Muscle of arm (tissue), 12 donors: ENCODE data around the gene ARID5B. TPM values are rescaled to one million over a fixed set of nuclear protein-coding genes. Genes with fewer than 3 reads are reported as not detected.
A peak's percentile ranks its signal among the peaks of the same experiment; 100 is the strongest.

Experiments used
- DNase-seq: peaks from one replicate; pipeline ENCODE4 v3.0.0-alpha.2; 2013
- polyA plus RNA-seq, 12 donors: library from polyadenylated mRNA; unstranded; fragments of 120-200 nt; gene quantifications; one replicate each; pipeline ENCODE4 v1.2.1, GENCODE V29; 2013; ENCODE audit not compliant: insufficient read length in 12 of 12

ARID5B gene
- polyA plus RNA-seq, 12 donors = 13.2 to 48.9 (median 20.3) TPM; not detected in 1

- no peak for DNase-seq
Measured at GRCh38 chr10:62010366-62010765, 108.9 kb downstream of the ARID5B start.

GRCh38 chr10:62011558-62011957 is 110.1 kb downstream of the ARID5B start:
- no peak for DNase-seq

GRCh38 chr10:62012318-62012717 is 110.8 kb downstream of the ARID5B start:
- DNase-seq = no peak

- DNase-seq = no peak
Measured at GRCh38 chr10:62014510-62014909, 113.0 kb downstream of the ARID5B start.

- no peak for DNase-seq
Measured at GRCh38 chr10:62015994-62016393, 114.5 kb downstream of the ARID5B start.

GRCh38 chr10:62016623-62017490 is 115.4 kb downstream of the ARID5B start:
- DNase-seq = no peak

- DNase-seq = no peak
Measured at GRCh38 chr10:62017491-62017870, 116.0 kb downstream of the ARID5B start.

GRCh38 chr10:62018131-62018911 is 116.8 kb downstream of the ARID5B start:
- no peak for DNase-seq

GRCh38 chr10:62019013-62019684 is 117.7 kb downstream of the ARID5B start:
- DNase-seq = peak; percentile 64

GRCh38 chr10:62019685-62020359 is 118.3 kb downstream of the ARID5B start:
- DNase-seq = peak; percentile 76

GRCh38 chr10:62021128-62021665 is 119.7 kb downstream of the ARID5B start:
- no peak for DNase-seq

GRCh38 chr10:62021978-62022802 is 120.7 kb downstream of the ARID5B start:
- DNase-seq = no peak

GRCh38 chr10:62022830-62023229 is 121.3 kb downstream of the ARID5B start:
- DNase-seq = no peak

- DNase-seq = no peak
Measured at GRCh38 chr10:62023329-62023728, 121.8 kb downstream of the ARID5B start.

GRCh38 chr10:62024026-62024701 is 122.7 kb downstream of the ARID5B start:
- no peak for DNase-seq

GRCh38 chr10:62025134-62025794 is 123.8 kb downstream of the ARID5B start:
- no peak for DNase-seq

- DNase-seq = no peak
Measured at GRCh38 chr10:62025901-62026879, 124.7 kb downstream of the ARID5B start.
